NCI-H1436 treated with DMSO at 0.1 percent for 48 hours (cell line): ENCODE data around the gene ST6GALNAC1.
"Not testable (repeated sequence)": the region's sequence is repeated elsewhere in the genome, so short reads cannot be mapped to it uniquely, and the experiment has no call there.

Experiments used
- DNase-seq: peaks from one replicate; lab custom pipeline; 2025; lab: John Stamatoyannopoulos, UW

The ST6GALNAC1 gene

GRCh38 chr17:76642032-76642561 lies 1.5 kb downstream of the ST6GALNAC1 start:
- DNase-seq = no peak

DNA sequence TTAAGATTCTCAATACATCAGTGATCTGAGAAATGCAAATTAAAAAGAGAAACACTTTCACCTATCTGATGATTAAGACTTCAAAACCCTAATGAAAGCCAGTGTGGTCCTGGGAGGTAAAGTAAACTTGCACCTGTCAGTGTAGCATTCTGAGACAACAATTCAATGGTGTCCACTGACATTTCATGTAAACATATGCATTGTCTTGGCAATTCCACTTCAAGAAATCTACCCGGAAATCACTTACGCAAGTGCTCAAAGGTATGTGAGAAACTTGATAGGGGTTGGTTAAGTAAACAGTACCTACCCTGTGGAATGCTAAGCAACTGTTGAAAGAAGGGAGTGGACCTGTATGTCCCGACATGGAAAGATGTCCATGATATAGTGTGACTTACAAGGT lies 2.1 kb downstream of the ST6GALNAC1 start:
- no peak for DNase-seq

DNA sequence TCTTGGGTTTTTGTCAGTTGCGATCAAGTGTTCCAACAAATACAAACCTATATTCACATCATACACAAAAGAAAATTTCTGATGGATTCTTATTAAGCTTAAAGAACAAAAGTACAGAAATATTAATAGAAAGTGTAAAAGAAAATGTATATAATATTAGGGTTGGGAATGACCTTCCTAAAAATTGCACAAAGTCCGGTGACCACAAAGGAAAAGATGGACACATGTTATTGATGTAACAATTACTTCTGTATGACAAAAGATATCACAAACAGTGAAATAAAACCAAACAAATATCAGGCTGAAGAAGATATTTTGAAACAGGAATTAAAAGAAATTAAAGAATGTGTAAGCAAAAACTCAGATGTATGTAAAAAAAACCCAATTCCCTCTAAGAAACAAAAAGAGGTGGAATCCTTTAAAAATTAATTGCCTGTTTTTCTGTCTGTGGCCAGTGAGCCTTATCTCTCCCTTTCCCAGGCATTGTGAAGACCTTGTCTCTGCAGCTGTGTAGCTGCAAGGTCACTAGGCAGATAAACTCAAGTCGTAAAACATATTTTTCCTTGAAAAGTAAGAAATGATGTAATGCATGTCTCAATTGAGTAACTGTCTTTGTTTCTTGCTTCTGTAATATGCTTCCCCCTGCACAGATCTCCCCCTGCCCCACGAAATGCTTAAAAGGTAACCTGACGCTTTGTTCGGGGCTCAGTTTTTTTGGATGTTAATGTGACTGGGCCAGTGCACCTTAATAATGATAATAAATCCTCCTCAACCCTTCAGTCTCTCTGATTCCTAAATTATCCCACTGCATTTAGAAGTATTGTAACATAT lies 2.8 kb downstream of the ST6GALNAC1 start:
- DNase-seq = no peak

- no peak for DNase-seq
Measured at GRCh38 chr17:76638263-76638662, 5.3 kb downstream of the ST6GALNAC1 start.

- DNase-seq = not testable (repeated sequence)
Measured at GRCh38 chr17:76636486-76637206, 6.9 kb downstream of the ST6GALNAC1 start.

GRCh38 chr17:76635659-76636360 lies 7.7 kb downstream of the ST6GALNAC1 start:
- no peak for DNase-seq

DNA sequence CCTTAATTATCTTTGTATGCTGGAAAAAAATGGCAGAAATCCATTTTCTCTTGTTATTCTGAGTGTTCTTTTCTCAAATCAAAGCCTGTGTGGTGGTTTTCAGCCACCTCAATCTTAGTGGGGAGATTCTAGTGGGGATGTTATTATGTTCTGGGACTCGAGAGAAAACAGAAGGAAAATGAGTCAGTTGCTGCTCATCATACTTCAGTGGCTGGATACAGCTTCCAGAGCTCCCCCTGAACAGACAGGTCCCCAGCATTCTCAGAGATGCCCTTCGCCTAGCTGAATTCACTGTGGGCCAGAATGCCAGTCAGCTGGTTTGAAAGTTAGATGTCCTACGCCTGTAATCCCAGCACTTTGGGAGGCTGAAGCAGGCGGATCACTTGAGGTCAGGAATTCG lies 8.5 kb downstream of the ST6GALNAC1 start:
- no peak for DNase-seq

DNA sequence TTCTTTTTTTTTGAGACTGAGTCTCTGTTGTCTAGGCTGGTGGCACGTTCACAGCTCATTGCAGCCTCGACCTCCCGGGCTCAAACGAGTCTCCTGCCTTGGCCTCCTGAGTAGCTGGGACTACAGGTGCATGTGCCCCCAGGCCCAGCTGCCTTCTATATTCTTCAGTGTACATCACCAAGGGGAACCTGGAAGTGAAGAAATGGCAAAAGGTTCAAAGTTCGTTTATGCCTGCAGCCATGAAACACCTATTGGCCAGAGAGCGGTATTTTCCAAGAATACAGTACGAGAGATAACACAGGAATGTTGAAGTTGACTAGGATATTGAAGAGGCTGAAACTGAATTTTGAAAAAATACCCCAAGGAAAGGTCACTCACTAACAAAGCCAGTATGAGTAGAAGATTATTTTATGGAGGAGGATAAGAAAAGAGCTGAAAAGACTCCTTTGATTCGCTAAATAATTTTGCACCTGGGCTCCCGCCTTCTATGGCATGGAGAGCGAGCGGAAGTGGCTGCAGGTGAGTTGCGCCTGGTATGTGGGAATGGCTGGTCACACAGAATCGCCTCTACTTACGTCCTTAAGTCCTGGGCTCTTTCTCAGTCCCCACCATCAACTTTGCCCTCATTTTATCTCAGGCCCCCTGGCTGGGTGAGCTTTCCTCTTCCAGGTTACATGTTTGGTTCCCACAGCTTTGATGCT lies 9.8 kb downstream of the ST6GALNAC1 start:
- no peak for DNase-seq

DNA sequence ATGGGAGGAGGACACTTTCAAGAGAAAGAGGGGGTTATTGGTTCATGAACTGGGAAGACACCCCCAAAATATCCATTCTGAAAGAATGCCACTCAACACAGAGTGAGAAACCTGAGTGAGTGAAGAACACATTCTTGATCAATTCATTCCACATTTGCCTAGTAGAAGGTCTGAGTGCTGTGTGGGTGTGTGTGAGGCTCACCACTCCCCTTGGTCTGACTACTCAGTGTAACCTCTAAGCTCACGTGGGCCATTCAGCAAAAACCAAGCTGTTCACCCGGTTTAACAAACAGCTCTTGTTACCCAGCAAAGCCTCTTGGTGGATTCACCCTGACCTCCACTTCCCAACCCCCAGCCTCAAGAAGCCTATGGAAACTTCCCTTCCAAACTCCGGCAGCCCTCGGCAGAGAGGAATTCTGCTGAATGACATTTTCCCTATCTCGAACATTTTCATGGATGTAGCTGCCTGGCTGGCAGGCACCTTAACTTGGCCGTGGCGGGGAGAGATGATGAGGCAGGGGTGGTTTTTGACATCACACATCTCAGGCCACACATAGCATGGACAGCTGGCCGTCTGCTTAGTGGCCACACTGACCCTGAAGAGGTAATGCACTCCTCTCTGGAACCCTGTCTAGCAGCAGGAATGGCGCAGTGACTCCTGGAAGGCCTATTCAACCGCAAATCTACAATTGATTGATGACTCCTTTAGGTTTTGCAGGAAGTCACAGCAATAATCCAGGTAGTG lies 11.6 kb downstream of the ST6GALNAC1 start:
- no peak for DNase-seq

DNA sequence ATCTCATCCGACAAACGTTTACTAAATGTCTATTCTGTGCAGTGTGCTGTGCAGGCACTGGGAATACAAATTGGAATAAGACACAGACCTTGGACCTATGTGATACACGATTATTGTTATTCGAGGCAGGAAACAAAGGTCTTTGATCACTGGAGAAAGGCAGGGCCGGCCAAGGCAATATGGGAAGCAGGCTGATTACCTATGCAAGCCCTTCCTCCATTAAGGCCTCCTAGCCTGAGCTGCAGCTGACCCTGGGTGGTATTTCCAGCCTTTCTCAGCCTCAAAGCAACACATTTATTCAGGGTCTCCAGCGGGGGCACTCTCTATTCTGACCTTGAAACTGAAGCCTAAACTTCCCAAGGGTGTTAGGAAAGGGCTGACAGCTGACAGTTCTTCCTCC lies 13.4 kb downstream of the ST6GALNAC1 start:
- DNase-seq = no peak

GRCh38 chr17:76627510-76627909 lies 16.0 kb downstream of the ST6GALNAC1 start:
- no peak for DNase-seq

GRCh38 chr17:76626442-76626841 lies 17.1 kb downstream of the ST6GALNAC1 start:
- no peak for DNase-seq

GRCh38 chr17:76625496-76625895 lies 18.1 kb downstream of the ST6GALNAC1 start:
- DNase-seq = no peak

- DNase-seq = no peak
Measured at GRCh38 chr17:76623271-76624146, 20.0 kb downstream of the ST6GALNAC1 start.

DNA sequence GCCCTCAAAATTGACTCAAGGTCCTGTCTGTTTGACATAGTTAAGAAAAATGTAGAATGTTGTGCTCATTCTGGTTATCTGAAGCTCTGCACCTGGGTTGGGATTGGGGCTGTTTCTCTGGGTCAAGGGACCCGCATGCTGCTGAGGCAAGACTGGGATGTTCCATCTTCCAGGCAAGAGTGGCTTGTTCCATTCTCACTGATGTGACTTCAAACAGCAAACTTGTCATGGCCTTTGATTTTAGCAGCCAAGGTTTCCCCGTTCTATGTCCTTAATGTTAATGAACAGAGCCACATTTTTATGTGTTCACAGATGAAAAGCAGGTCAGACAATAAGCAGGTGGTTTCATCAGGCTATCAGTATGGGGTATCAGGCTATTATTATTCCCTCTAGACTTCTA lies 25.7 kb downstream of the ST6GALNAC1 start:
- no peak for DNase-seq

DNA sequence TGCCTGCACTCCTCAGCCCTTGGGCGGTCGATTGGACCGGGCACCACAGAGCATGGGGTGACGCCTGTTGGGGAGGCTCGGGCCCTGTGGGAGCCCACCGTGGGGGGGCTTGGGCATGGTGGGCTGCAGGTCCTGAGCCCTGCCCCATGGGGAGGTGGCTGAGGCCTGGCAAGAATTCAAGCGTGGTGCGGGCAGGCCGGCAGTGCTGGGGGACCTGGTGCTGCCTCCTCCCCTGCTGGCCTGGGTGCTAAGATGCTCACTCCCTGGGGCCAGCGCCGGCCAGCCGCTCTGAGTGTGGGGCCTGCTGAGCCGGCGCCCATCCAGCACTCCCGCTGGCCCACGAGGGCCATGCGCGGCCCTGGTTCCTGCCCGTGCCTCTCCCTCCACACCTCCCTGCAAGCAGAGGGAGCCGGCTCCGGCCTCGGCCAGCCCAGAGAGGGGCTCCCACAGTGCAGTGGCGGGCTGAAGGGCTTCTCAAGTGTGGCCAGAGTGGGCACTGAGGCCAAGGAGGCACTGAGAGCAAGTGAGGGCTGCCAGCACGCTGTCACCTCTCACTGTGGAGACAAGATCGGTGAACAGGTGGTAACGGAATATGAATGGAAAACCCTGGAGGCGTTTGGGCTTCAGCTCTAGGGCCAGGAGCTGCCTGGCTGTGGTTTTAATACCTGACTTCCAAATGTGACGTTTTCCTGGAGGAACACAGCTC lies 28.5 kb downstream of the ST6GALNAC1 start:
- DNase-seq = no peak

- DNase-seq = not testable (repeated sequence)
Measured at GRCh38 chr17:76614064-76614759, 29.3 kb downstream of the ST6GALNAC1 start.

- DNase-seq = no peak
Measured at GRCh38 chr17:76612977-76613851, 30.3 kb downstream of the ST6GALNAC1 start.
